Stomach (tissue), 9 donors: ENCODE measurements around the gene MRPL1. TPM values are rescaled to one million over a fixed set of nuclear protein-coding genes. Genes with fewer than 3 reads are reported as not detected.
"Not testable (repeated sequence)": the region's sequence is repeated elsewhere in the genome, so short reads cannot be mapped to it uniquely, and the experiment has no call there.

Experiments used
- DNase-seq, 2 donors: peaks; one replicate each; pipeline versions ENCODE4 v3.0.0 to v3.0.0-alpha.2; 2013 to 2019
- H3K27ac ChIP-seq, 5 donors: fragments of 200-600 bp in 4 of 5; sonication (generic) in 4 of 5; one replicate each; pipeline ENCODE4 v1.5.1; 2013 to 2019; ENCODE audit warnings: mild to moderate bottlenecking in 1 of 5, moderate library complexity in 1 of 5
- H3K27me3 ChIP-seq, 3 donors: fragments of 200-600 bp; sonication (generic); one replicate each; pipeline ENCODE4 v1.5.1; 2017 to 2019; ENCODE audit warnings: mixed run types in 1 of 3
- H3K36me3 ChIP-seq, 4 donors: fragments of 200-600 bp; sonication (generic); 1 replicate in 3 of 4; 2 replicates in 1 of 4; pipeline ENCODE4 v1.5.1; 2016 to 2019
- H3K4me1 ChIP-seq, 4 donors: fragments of 200-600 bp; sonication (generic); one replicate each; pipeline ENCODE4 v1.5.1; 2016 to 2019
- H3K4me3 ChIP-seq, 4 donors: fragments of 200-600 bp; sonication (generic) in 3 of 4; one replicate each; pipeline ENCODE4 v1.5.1; 2016 to 2019; ENCODE audit warnings: mild to moderate bottlenecking in 1 of 4
- H3K9me3 ChIP-seq, 4 donors: fragments of 200-600 bp; sonication (generic); one replicate each; pipeline ENCODE4 v1.5.1; 2016 to 2019
- EP300 ChIP-seq: sonication (generic); formaldehyde crosslinking; IDR thresholded peaks from one replicate; pipeline ENCODE4 v1.6.1; 2017; ENCODE audit warnings: antibody characterized with exemption
- POLR2A ChIP-seq, 4 donors: fragments of 450-650 bp; IDR thresholded peaks; one replicate each; pipeline ENCODE4 v1.6.1; 2016; ENCODE audit warnings: antibody characterized with exemption in 4 of 4, control low read depth in 2 of 4, mild to moderate bottlenecking in 1 of 4, moderate library complexity in 1 of 4
- POLR2AphosphoS5 ChIP-seq, 3 donors: sonication (generic); formaldehyde crosslinking; IDR thresholded peaks; one replicate each; pipeline ENCODE4 v1.6.1; 2016; ENCODE audit warnings: antibody characterized with exemption in 3 of 3
- WGBS, 5 donors: extraction: QIAGEN DNeasy Blood & Tissue Kit in 3 of 5; methylation state at CpG; one replicate each; pipeline versions ENCODE4 v1.1.5 to v1.1.7; 2013 to 2018; 5-methylcytosine and 5-hydroxymethylcytosine counted together
- intact Hi-C: fragments of 100-400 bp; cut with DNase I; formaldehyde crosslinking; loops from one replicate; pipeline ENCODE4 v1.15.1; 2023; ENCODE audit warnings: low total_unique reads
- polyA plus RNA-seq, 3 donors: library from polyadenylated mRNA; stranded (reverse); fragments of 200-250 nt; gene quantifications; one replicate each; pipeline ENCODE4 v1.2.3, GENCODE V29; 2013
- total RNA-seq, 5 donors: library from RNA; depleted of rRNA; stranded (reverse); fragments of >200 nt; gene quantifications; one replicate each; pipeline versions ENCODE4 v1.1.0 to v1.2.3, GENCODE V29; 2014 to 2016
- TF ChIP-seq, protein P1 (sequence below), 7 experiments: fragments of 450-650 bp in 4 of 7; fragments of 200-600 bp in 3 of 7; sonication (generic) in 3 of 7; IDR thresholded peaks; one replicate each; pipeline ENCODE4 v1.5.1; 2016 to 2019; ENCODE audit warnings: antibody characterized with exemption in 7 of 7, control low read depth in 2 of 7, mild to moderate bottlenecking in 1 of 7
- donor health status: healthy with polysubstance abuse.
- donor health status: Bipolar disorder and iron deficiency.
- donor health status: healthy.

Gene MRPL1
- total and polyA plus RNA-seq, 8 donors, result 1.8 to 133 (median 36.9) TPM

DNA sequence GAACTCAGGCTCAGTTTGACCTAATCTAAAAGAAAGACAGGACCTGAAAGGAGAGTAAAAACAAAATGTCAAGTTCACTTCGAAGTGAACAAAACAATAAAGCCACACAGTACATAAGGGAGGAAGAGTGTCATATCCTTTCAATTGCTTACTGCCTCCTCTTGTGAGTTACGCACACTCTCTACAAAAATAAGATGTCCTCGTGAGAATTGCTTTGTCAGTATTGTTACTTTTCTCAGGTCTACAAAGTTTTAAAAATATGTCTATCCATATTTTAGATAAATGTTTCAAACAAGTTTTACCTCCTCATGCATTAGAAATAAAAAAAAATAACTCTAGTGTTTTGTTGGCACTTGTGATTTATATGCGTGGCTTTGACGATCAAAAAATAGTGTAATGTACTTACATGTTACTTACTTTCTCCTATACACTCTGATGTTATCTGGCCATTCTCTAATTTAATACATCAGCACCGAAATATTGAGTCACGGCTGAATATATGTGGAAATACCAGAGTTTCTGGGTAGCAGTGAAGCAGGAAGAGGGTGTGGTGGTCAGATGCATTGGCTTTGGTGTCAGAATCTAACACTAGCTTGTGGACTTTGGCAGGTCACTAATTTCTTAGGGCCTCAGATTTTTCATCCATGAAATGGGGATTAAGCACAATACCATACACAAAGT is 8.1 kb upstream of the MRPL1 start:
- Histone ChIP-seq H3K36me3 (no peaks in the 10 kb centered on the region), H3K4me1 (no peaks in the 10 kb centered on the region), H3K9me3 (no peaks in the 10 kb centered on the region), H3K4me3 (no peak overlapping the region), H3K27me3 (no peaks in the 10 kb centered on the region), H3K27ac (peak overlapping the region in 4 of 5 donors; percentile 44 to 76 (median 54))
- intact Hi-C loops, result no loop called here
- 66 to 70% (median 68%) methylated on average over 7 of the region's 7 CpGs for WGBS, 5 donors
- DNase-seq, result peak in 1 of 2 donors; percentile 29
- TF ChIP-seq EP300 (no peak), POLR2A (IDR thresholded peaks at IDR 0.05) (no peak), POLR2AphosphoS5 (IDR thresholded peaks at IDR 0.05) (peak in 2 of 3 donors; percentile 29 to 51)

DNA sequence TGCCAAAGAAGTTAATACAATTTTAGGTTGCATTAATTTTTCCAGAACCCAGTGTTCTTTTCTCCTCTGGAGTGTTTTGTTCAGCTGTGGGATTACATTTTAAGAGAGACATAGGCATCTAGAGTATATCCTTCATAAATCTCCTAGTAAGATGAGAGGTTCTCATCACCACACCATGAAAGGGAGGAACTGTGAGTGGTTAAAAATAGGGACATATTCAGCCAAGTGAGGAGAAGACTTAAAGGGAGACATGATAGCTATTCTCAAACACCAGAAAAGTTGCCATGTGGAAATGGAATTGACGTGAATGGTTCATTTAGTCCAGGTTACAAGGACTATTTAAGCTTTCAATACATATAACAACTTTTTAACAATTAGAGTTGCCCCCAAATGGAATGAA is 6.5 kb upstream of the MRPL1 start:
- DNase-seq, result no peak
- peak overlapping the region in 1 of 5 donors; percentile 9 for H3K27ac ChIP-seq
- no peak overlapping the region for H3K4me3 ChIP-seq
- peaks cover 0 to 1% (median 0%) of the 10 kb centered on the region in 4 donors for H3K4me1 ChIP-seq
- no peaks in the 10 kb centered on the region for H3K36me3 ChIP-seq
- TF ChIP-seq, protein P1, sequence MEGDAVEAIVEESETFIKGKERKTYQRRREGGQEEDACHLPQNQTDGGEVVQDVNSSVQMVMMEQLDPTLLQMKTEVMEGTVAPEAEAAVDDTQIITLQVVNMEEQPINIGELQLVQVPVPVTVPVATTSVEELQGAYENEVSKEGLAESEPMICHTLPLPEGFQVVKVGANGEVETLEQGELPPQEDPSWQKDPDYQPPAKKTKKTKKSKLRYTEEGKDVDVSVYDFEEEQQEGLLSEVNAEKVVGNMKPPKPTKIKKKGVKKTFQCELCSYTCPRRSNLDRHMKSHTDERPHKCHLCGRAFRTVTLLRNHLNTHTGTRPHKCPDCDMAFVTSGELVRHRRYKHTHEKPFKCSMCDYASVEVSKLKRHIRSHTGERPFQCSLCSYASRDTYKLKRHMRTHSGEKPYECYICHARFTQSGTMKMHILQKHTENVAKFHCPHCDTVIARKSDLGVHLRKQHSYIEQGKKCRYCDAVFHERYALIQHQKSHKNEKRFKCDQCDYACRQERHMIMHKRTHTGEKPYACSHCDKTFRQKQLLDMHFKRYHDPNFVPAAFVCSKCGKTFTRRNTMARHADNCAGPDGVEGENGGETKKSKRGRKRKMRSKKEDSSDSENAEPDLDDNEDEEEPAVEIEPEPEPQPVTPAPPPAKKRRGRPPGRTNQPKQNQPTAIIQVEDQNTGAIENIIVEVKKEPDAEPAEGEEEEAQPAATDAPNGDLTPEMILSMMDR (IDR thresholded peaks at IDR 0.05), result no peak
- no peak for TF ChIP-seq POLR2AphosphoS5 (IDR thresholded peaks at IDR 0.05)
- no peak for TF ChIP-seq POLR2A (IDR thresholded peaks at IDR 0.05)
- no peak for TF ChIP-seq EP300
- intact Hi-C loops, result no loop called here
- 85 to 93% (median 91%) methylated on average over 1 of the region's 1 CpG for WGBS, 5 donors
- no peaks in the 10 kb centered on the region for H3K27me3 ChIP-seq
- H3K9me3 ChIP-seq, result no peaks in the 10 kb centered on the region

DNA sequence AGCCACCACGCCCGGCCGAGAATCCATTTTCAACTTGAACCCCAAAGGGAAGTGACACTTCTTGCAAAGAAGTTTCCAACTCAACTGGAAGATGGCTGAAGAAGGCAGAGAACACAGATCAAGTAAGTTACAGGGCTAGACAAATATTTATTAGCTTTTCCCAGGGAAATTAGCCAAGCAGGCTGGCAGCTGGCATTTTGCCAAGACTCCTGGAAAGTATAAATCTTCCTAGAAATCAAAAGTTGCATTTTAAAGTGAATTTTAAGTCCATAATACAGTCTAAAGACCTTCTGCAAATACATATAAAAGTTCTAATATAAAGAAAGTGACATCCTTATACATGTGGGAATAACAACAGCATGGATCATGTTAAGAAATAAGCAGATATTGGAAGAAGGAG is 3.4 kb upstream of the MRPL1 start:
- no peaks in the 10 kb centered on the region for H3K27me3 ChIP-seq
- no peaks in the 10 kb centered on the region for H3K36me3 ChIP-seq
- 81 to 98% (median 97%) methylated on average over 3 of the region's 3 CpGs for WGBS, 5 donors
- peaks cover 8 to 19% (median 18%) of the 10 kb centered on the region in 4 donors for H3K4me1 ChIP-seq
- H3K9me3 ChIP-seq, result no peaks in the 10 kb centered on the region
- peak in 1 of 2 donors; percentile 45 for DNase-seq
- H3K4me3 ChIP-seq, result no peak overlapping the region
- H3K27ac ChIP-seq, result no peak overlapping the region
- intact Hi-C loops, result no loop called here
- TF ChIP-seq, protein P1 (IDR thresholded peaks at IDR 0.05), result no peak
- no peak for TF ChIP-seq POLR2A (IDR thresholded peaks at IDR 0.05)

DNA sequence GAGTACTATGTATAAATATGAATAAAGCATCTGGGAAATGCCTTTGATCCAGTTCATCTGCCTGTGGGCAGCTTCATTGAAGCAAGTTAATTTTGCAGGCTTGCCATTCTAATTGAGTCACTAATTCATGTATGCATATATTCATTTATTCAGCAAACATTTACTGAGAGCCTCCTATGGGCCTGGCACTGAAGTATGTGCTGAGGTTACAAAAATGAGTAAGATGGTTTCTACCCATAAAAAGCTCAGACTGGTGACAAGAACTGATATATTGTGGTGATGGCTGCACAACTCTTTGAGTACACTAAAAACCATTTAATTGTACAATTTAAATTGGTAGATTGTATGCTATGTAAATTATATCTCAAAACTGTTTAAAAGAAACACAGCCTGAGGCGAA is 1.1 kb upstream of the MRPL1 start:
- intact Hi-C loops, result no loop called here
- TF ChIP-seq, protein P1 (IDR thresholded peaks at IDR 0.05), result no peak
- no peak for TF ChIP-seq EP300
- no peak for TF ChIP-seq POLR2AphosphoS5 (IDR thresholded peaks at IDR 0.05)
- no peak for TF ChIP-seq POLR2A (IDR thresholded peaks at IDR 0.05)
- H3K27ac ChIP-seq, result peak overlapping the region in 4 of 5 donors; percentile 89 to 98 (median 96)
- peak overlapping the region; percentile 70 to 90 (median 73) for H3K4me3 ChIP-seq
- no peaks in the 10 kb centered on the region for H3K9me3 ChIP-seq
- peak in 1 of 2 donors; percentile 39 for DNase-seq
- H3K36me3 ChIP-seq, result peaks cover 0 to 9% (median 6%) of the 10 kb centered on the region in 4 donors
- H3K4me1 ChIP-seq, result peaks cover 8 to 38% (median 24%) of the 10 kb centered on the region in 4 donors
- H3K27me3 ChIP-seq, result no peaks in the 10 kb centered on the region
- WGBS, 5 donors, result 49 to 81% (median 58%) methylated on average over 1 of the region's 1 CpG

DNA sequence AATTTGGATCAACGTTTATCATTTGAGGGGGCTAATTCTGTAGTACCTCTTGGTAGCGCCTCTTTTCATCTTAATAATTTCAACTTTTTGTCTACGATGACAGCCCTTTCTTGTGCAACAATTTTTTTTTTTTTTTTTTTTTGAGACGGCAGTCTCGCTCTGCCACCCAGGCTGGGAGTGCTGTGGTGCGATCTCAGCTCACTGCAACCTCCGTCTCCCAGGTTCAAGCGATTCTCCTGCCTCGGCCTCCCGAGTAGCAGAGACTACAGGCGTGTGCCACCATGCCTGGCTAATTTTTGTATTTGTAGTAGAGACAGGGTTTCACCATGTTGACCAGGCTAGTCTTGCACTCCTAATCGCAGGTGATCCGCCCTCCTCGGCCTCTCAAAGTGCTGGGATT is 711 bp downstream of the MRPL1 start:
- DNase-seq, result peak in 1 of 2 donors; percentile 18
- H3K4me3 ChIP-seq, result peak overlapping the region; percentile 70 to 90 (median 73)
- H3K36me3 ChIP-seq, result peaks cover 0 to 17% (median 11%) of the 10 kb centered on the region in 4 donors
- H3K27ac ChIP-seq, result peak overlapping the region; percentile 26 to 98 (median 95)
- H3K4me1 ChIP-seq, result peaks cover 8 to 43% (median 24%) of the 10 kb centered on the region in 4 donors
- H3K27me3 ChIP-seq, intact Hi-C loops, H3K9me3 ChIP-seq: not testable (repeated sequence)
- WGBS, 5 donors, result 14 to 17% (median 17%) methylated on average over 14 of the region's 14 CpGs
